ENCODE data around the gene IAPP. TPM values are rescaled to one million over a fixed set of nuclear protein-coding genes. Genes with fewer than 3 reads are reported as not detected.
"Not testable (repeated sequence)": the region's sequence is repeated elsewhere in the genome, so short reads cannot be mapped to it uniquely, and the experiment has no call there.

IAPP gene
- polyA plus RNA-seq, 1 donor (not counting 4 experiments of a cell fraction or from before 2014, with no cell fraction given), result not detected

GRCh38 chr12:21379218-21379617 lies 6.5 kb downstream of the IAPP start:
- Histone ChIP-seq H3K4me3 (ENCODE audit: control insufficient read depth in 2 of 3, extremely low read depth in 1 of 3, insufficient read depth in 2 of 3, low read depth in 1 of 3, low read length in 3 of 3) (no peak overlapping the region), H3K4me2 (ENCODE audit: control insufficient read depth, extremely low read depth, insufficient read depth, low read depth, low read length) (no peak overlapping the region), H3K9me1 (ENCODE audit: control insufficient read depth, extremely low read depth, insufficient read depth, low read length) (no peaks in the 10 kb centered on the region), H3K27ac (ENCODE audit: control insufficient read depth, insufficient read depth, low read length) (no peak overlapping the region), H3K4me1 (ENCODE audit: control insufficient read depth, extremely low read depth, insufficient read depth, low read length) (no peaks in the 10 kb centered on the region), H3K9ac (ENCODE audit: control insufficient read depth, extremely low read depth, insufficient read depth, low read length) (no peak overlapping the region), H2AFZ (ENCODE audit: control insufficient read depth, low read length) (no peak overlapping the region), H3K79me2 (ENCODE audit: control insufficient read depth, insufficient read depth, low read length) (no peaks in the 10 kb centered on the region), H3K27me3 (ENCODE audit: control insufficient read depth, extremely low read depth, insufficient read depth, low read length) (no peaks in the 10 kb centered on the region), H4K20me1 (ENCODE audit: control insufficient read depth, extremely low read depth, insufficient read depth, low read length) (no peaks in the 10 kb centered on the region), H3K9me3 (ENCODE audit: control insufficient read depth, low read depth, low read length) (no peaks in the 10 kb centered on the region), H3K36me3 (ENCODE audit: control insufficient read depth in 2 of 2, extremely low read depth in 1 of 2, insufficient read depth in 2 of 2, low read length in 2 of 2) (no peaks in the 10 kb centered on the region)
- dilution Hi-C loops (cut with MboI; ENCODE audit: extremely low pct_ligation_motif_present, low sequenced_read_pairs), result no loop called here
- no peak for DNase-seq (ENCODE audit: low read depth, low spot score)
- TF ChIP-seq EZH2 (IDR thresholded peaks at IDR 0.05; ENCODE audit: low read length), result no peak
- TF ChIP-seq, protein P1, sequence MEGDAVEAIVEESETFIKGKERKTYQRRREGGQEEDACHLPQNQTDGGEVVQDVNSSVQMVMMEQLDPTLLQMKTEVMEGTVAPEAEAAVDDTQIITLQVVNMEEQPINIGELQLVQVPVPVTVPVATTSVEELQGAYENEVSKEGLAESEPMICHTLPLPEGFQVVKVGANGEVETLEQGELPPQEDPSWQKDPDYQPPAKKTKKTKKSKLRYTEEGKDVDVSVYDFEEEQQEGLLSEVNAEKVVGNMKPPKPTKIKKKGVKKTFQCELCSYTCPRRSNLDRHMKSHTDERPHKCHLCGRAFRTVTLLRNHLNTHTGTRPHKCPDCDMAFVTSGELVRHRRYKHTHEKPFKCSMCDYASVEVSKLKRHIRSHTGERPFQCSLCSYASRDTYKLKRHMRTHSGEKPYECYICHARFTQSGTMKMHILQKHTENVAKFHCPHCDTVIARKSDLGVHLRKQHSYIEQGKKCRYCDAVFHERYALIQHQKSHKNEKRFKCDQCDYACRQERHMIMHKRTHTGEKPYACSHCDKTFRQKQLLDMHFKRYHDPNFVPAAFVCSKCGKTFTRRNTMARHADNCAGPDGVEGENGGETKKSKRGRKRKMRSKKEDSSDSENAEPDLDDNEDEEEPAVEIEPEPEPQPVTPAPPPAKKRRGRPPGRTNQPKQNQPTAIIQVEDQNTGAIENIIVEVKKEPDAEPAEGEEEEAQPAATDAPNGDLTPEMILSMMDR (optimal IDR thresholded peaks at IDR 0.05 in 1 of 3, IDR thresholded peaks at IDR 0.05 in 1 of 3, conservative IDR thresholded peaks at IDR 0.05 in 1 of 3; ENCODE audit: extremely low read depth in 1 of 3, insufficient read depth in 2 of 3, low read length in 3 of 3), result no peak
- no peak for FAIRE-seq

- H3K9me1 ChIP-seq (ENCODE audit: control insufficient read depth, extremely low read depth, insufficient read depth, low read length); H2AFZ ChIP-seq (ENCODE audit: control insufficient read depth, low read length); H3K9ac ChIP-seq (ENCODE audit: control insufficient read depth, extremely low read depth, insufficient read depth, low read length); dilution Hi-C loops (cut with MboI; ENCODE audit: extremely low pct_ligation_motif_present, low sequenced_read_pairs); H3K36me3 ChIP-seq (ENCODE audit: control insufficient read depth in 2 of 2, extremely low read depth in 1 of 2, insufficient read depth in 2 of 2, low read length in 2 of 2); DNase-seq (ENCODE audit: low read depth, low spot score); H3K79me2 ChIP-seq (ENCODE audit: control insufficient read depth, insufficient read depth, low read length); H4K20me1 ChIP-seq (ENCODE audit: control insufficient read depth, extremely low read depth, insufficient read depth, low read length); FAIRE-seq; H3K27ac ChIP-seq (ENCODE audit: control insufficient read depth, insufficient read depth, low read length); H3K4me3 ChIP-seq (ENCODE audit: control insufficient read depth in 2 of 3, extremely low read depth in 1 of 3, insufficient read depth in 2 of 3, low read depth in 1 of 3, low read length in 3 of 3); H3K27me3 ChIP-seq (ENCODE audit: control insufficient read depth, extremely low read depth, insufficient read depth, low read length); H3K9me3 ChIP-seq (ENCODE audit: control insufficient read depth, low read depth, low read length); H3K4me1 ChIP-seq (ENCODE audit: control insufficient read depth, extremely low read depth, insufficient read depth, low read length); H3K4me2 ChIP-seq (ENCODE audit: control insufficient read depth, extremely low read depth, insufficient read depth, low read depth, low read length): not testable (repeated sequence)
Observed at GRCh38 chr12:21381320-21381719, 8.6 kb downstream of the IAPP start.

DNA sequence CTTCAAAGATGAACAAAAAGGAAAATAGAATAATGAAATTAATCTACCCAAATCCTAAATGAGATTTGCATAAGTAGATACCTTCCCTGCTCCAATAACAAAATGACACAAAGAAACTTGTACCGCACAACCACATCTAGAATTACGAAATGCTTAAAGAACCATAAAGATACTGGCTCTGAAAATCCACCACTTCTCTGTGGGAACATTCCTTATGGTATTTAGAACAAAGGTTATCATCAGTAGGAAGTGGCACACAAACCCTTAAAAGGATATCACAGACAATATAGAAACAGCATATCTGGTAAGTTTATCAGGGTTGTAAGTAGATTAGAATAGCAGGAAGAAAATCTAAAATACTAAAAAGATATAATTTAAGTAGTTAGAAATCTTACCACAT lies 11.6 kb downstream of the IAPP start:
- no peaks in the 10 kb centered on the region for H3K9me3 ChIP-seq (ENCODE audit: control insufficient read depth, low read depth, low read length)
- DNase-seq (ENCODE audit: low read depth, low spot score) (no peak), FAIRE-seq (no peak)
- no peak overlapping the region for H3K27ac ChIP-seq (ENCODE audit: control insufficient read depth, insufficient read depth, low read length)
- no peaks in the 10 kb centered on the region for H3K27me3 ChIP-seq (ENCODE audit: control insufficient read depth, extremely low read depth, insufficient read depth, low read length)
- H2AFZ ChIP-seq (ENCODE audit: control insufficient read depth, low read length), result no peak overlapping the region
- H3K9me1 ChIP-seq (ENCODE audit: control insufficient read depth, extremely low read depth, insufficient read depth, low read length), result no peaks in the 10 kb centered on the region
- H3K79me2 ChIP-seq (ENCODE audit: control insufficient read depth, insufficient read depth, low read length), result no peaks in the 10 kb centered on the region
- H3K4me2 ChIP-seq (ENCODE audit: control insufficient read depth, extremely low read depth, insufficient read depth, low read depth, low read length), result no peak overlapping the region
- no peak overlapping the region for H3K4me3 ChIP-seq (ENCODE audit: control insufficient read depth in 2 of 3, extremely low read depth in 1 of 3, insufficient read depth in 2 of 3, low read depth in 1 of 3, low read length in 3 of 3)
- H3K4me1 ChIP-seq (ENCODE audit: control insufficient read depth, extremely low read depth, insufficient read depth, low read length), result no peaks in the 10 kb centered on the region
- dilution Hi-C loops (cut with MboI; ENCODE audit: extremely low pct_ligation_motif_present, low sequenced_read_pairs), result no loop called here
- no peaks in the 10 kb centered on the region for H3K36me3 ChIP-seq (ENCODE audit: control insufficient read depth in 2 of 2, extremely low read depth in 1 of 2, insufficient read depth in 2 of 2, low read length in 2 of 2)
- no peak overlapping the region for H3K9ac ChIP-seq (ENCODE audit: control insufficient read depth, extremely low read depth, insufficient read depth, low read length)
- TF ChIP-seq, protein P1 (optimal IDR thresholded peaks at IDR 0.05 in 1 of 3, IDR thresholded peaks at IDR 0.05 in 1 of 3, conservative IDR thresholded peaks at IDR 0.05 in 1 of 3; ENCODE audit: extremely low read depth in 1 of 3, insufficient read depth in 2 of 3, low read length in 3 of 3), result no peak
- TF ChIP-seq EZH2 (IDR thresholded peaks at IDR 0.05; ENCODE audit: low read length), result no peak
- H4K20me1 ChIP-seq (ENCODE audit: control insufficient read depth, extremely low read depth, insufficient read depth, low read length), result no peaks in the 10 kb centered on the region

Measured in keratinocyte (primary cell).